OCI-LY7 (cell line): Measurements from ENCODE around the gene ZBTB44.

Source experiments
- EZH2phosphoT487 ChIP-seq: fragments of 200-600 bp; sonication (generic); IDR thresholded peaks from 2 replicates; pipeline ENCODE4 v1.6.1; 2018; ENCODE audit warnings: low read depth, borderline replicate concordance, mild to moderate bottlenecking, mixed run types, antibody characterized with exemption, low read length, moderate library complexity, mixed read lengths
- TF ChIP-seq, protein P1 (sequence below): fragments of 200-600 bp; sonication (generic); conservative IDR thresholded peaks from 2 replicates; pipeline ENCODE4 v1.5.1; 2014; ENCODE audit warnings: mild to moderate bottlenecking, antibody characterized with exemption, low read length, moderate library complexity, mixed read lengths

GRCh38 chr11:130180896-130181294, 133.8 kb downstream of the ZBTB44 start:
- TF ChIP-seq, protein P1, sequence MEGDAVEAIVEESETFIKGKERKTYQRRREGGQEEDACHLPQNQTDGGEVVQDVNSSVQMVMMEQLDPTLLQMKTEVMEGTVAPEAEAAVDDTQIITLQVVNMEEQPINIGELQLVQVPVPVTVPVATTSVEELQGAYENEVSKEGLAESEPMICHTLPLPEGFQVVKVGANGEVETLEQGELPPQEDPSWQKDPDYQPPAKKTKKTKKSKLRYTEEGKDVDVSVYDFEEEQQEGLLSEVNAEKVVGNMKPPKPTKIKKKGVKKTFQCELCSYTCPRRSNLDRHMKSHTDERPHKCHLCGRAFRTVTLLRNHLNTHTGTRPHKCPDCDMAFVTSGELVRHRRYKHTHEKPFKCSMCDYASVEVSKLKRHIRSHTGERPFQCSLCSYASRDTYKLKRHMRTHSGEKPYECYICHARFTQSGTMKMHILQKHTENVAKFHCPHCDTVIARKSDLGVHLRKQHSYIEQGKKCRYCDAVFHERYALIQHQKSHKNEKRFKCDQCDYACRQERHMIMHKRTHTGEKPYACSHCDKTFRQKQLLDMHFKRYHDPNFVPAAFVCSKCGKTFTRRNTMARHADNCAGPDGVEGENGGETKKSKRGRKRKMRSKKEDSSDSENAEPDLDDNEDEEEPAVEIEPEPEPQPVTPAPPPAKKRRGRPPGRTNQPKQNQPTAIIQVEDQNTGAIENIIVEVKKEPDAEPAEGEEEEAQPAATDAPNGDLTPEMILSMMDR = no peak
- no peak for TF ChIP-seq EZH2phosphoT487
